ENCODE data around the gene TMCC1.

DNA sequence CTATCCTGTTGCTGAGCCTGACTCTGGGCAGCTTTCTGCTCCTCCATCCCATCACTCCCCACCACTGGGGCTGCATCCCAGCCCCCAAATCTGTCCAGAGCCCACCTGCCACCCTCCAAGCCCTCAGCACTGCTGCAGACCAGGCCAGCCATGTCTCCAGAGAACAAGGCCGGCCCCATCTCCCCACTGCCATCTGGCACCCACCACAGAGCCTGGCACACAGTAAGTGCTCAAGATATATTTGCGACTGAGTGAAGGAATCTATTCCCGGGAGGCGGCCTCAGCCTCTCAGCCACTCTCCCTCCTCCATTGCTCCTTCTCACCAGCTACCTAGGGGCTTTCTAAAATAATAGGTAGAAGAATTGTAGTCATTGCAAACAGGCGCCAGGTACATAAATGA, 291.8 kb downstream of the TMCC1 start:
- TF ChIP-seq, protein P1, sequence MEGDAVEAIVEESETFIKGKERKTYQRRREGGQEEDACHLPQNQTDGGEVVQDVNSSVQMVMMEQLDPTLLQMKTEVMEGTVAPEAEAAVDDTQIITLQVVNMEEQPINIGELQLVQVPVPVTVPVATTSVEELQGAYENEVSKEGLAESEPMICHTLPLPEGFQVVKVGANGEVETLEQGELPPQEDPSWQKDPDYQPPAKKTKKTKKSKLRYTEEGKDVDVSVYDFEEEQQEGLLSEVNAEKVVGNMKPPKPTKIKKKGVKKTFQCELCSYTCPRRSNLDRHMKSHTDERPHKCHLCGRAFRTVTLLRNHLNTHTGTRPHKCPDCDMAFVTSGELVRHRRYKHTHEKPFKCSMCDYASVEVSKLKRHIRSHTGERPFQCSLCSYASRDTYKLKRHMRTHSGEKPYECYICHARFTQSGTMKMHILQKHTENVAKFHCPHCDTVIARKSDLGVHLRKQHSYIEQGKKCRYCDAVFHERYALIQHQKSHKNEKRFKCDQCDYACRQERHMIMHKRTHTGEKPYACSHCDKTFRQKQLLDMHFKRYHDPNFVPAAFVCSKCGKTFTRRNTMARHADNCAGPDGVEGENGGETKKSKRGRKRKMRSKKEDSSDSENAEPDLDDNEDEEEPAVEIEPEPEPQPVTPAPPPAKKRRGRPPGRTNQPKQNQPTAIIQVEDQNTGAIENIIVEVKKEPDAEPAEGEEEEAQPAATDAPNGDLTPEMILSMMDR (IDR thresholded peaks at IDR 0.05), result no peak
- TF ChIP-seq POLR2A (IDR thresholded peaks at IDR 0.05) (no peak), EP300 (IDR thresholded peaks at IDR 0.05) (no peak)
